ENCODE results near the gene AFF1. TPM values are rescaled to one million over a fixed set of nuclear protein-coding genes. Genes with fewer than 3 reads are reported as not detected.

The AFF1 gene
- total RNA-seq, 2 experiments from 2014 or later = 28.7 to 69.7 TPM

GRCh38 chr4:87093443-87094123 lies 158.8 kb downstream of the AFF1 start:
- Histone ChIP-seq H3K27ac (ENCODE audit: low read depth, low read length, poor library complexity, severe bottlenecking) (no peak overlapping the region), H4K20me1 (ENCODE audit: insufficient read depth, low read length) (peaks cover 5% of the 10 kb centered on the region; the same call in 1 of the 2 replicates), H3K79me2 (ENCODE audit: insufficient read depth, low read depth, low read length) (no peaks in the 10 kb centered on the region), H3K9me3 (ENCODE audit: low read length) (no peaks in the 10 kb centered on the region), H2AFZ (ENCODE audit: low read length) (no peak overlapping the region), H3K4me1 (ENCODE audit: insufficient read depth, low read length, poor library complexity, severe bottlenecking) (peaks cover 22% of the 10 kb centered on the region), H3K4me2 (ENCODE audit: low read length) (peak overlapping the region; percentile 5; the same call in 1 of the 2 replicates), H3K36me3 (ENCODE audit: insufficient read depth, low read length) (peaks cover 42% of the 10 kb centered on the region), H3K4me3 (ENCODE audit: low read depth, low read length, poor library complexity, severe bottlenecking) (no peak overlapping the region), H3K9me2 (ENCODE audit: insufficient read depth, low read length) (no peaks in the 10 kb centered on the region)
- intact Hi-C loops (cut with micrococcal nuclease; ENCODE audit: unreplicated experiment) = loop anchor here (1.0 kb wide), 3 partner anchors 87 to 171 kb away; no protein-coding TSS in a partner anchor
- peak; percentile 80 for DNase-seq (ENCODE audit: low spot score)
- no peak for TF ChIP-seq EZH2phosphoT487 (IDR thresholded peaks at IDR 0.05; ENCODE audit: borderline replicate concordance, low read depth, low read length)
- TF ChIP-seq, protein P1, sequence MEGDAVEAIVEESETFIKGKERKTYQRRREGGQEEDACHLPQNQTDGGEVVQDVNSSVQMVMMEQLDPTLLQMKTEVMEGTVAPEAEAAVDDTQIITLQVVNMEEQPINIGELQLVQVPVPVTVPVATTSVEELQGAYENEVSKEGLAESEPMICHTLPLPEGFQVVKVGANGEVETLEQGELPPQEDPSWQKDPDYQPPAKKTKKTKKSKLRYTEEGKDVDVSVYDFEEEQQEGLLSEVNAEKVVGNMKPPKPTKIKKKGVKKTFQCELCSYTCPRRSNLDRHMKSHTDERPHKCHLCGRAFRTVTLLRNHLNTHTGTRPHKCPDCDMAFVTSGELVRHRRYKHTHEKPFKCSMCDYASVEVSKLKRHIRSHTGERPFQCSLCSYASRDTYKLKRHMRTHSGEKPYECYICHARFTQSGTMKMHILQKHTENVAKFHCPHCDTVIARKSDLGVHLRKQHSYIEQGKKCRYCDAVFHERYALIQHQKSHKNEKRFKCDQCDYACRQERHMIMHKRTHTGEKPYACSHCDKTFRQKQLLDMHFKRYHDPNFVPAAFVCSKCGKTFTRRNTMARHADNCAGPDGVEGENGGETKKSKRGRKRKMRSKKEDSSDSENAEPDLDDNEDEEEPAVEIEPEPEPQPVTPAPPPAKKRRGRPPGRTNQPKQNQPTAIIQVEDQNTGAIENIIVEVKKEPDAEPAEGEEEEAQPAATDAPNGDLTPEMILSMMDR (conservative IDR thresholded peaks at IDR 0.05; ENCODE audit: low read length) = peak; percentile 88
- POLR2A ChIA-PET = interaction anchor here (0.8 to 2.8 kb wide), 2 partner anchors 109 to 171 kb away, joined by 4 to 10 read pairs; no protein-coding TSS in a partner anchor
- TSS peak; percentile 2 for BruUV-seq (replicated peaks)
- CTCF ChIA-PET (ENCODE audit: unreplicated experiment) = interaction anchor here (0.7 to 3.7 kb wide), 3 partner anchors 159 to 174 kb away, joined by 3 to 22 read pairs (median 4); partner anchors contain the start of gene AFF1

DNA sequence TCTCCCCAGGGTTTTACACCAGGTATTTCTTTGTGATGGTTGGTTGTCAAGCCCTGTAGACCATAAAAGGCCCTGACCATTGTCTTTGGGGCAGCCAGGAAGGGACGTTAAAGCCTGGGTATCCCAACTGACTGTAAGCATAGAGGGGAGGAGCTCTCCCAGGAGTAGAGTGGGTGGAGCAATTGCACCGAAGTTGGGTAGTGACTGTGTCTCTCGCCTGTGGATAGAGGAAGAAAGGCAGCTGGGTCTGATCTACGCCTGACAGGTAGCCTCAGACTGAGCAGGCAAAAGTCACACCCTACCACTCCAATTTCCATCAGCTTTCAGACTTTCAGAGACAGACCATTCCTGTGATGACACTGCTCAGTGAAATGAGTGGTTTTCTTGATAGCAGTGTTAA lies 162.3 kb downstream of the AFF1 start:
- POLR2A ChIA-PET = interaction anchor here (1.0 kb wide), 1 partner anchor 144 kb away, joined by 3 read pairs; no protein-coding TSS in a partner anchor
- DNase-seq (ENCODE audit: low spot score) = no peak

More for the DNA sequence above, 162.3 kb downstream of the AFF1 start:
- peaks cover 38% of the 10 kb centered on the region for H3K36me3 ChIP-seq (ENCODE audit: insufficient read depth, low read length)
- no peak overlapping the region for H3K4me2 ChIP-seq (ENCODE audit: low read length)
- CTCF ChIA-PET (ENCODE audit: unreplicated experiment) = interaction anchor here (1.0 kb wide), 1 partner anchor 174 kb away, joined by 4 read pairs; no protein-coding TSS in a partner anchor
- BruUV-seq (replicated peaks) = no TSS peak
- peaks cover 5% of the 10 kb centered on the region; the same call in 1 of the 2 replicates for H4K20me1 ChIP-seq (ENCODE audit: insufficient read depth, low read length)
- TF ChIP-seq, protein P1 (conservative IDR thresholded peaks at IDR 0.05; ENCODE audit: low read length) = no peak
- TF ChIP-seq EZH2phosphoT487 (IDR thresholded peaks at IDR 0.05; ENCODE audit: borderline replicate concordance, low read depth, low read length) = no peak
- no peaks in the 10 kb centered on the region for H3K9me3 ChIP-seq (ENCODE audit: low read length)
- H3K4me3 ChIP-seq (ENCODE audit: low read depth, low read length, poor library complexity, severe bottlenecking) = no peak overlapping the region
- H3K27ac ChIP-seq (ENCODE audit: low read depth, low read length, poor library complexity, severe bottlenecking) = no peak overlapping the region
- H3K4me1 ChIP-seq (ENCODE audit: insufficient read depth, low read length, poor library complexity, severe bottlenecking) = peaks cover 21% of the 10 kb centered on the region
- H3K9me2 ChIP-seq (ENCODE audit: insufficient read depth, low read length) = no peaks in the 10 kb centered on the region
- intact Hi-C loops (cut with micrococcal nuclease; ENCODE audit: unreplicated experiment) = no loop called here
- no peak overlapping the region for H2AFZ ChIP-seq (ENCODE audit: low read length)
- H3K79me2 ChIP-seq (ENCODE audit: insufficient read depth, low read depth, low read length) = no peaks in the 10 kb centered on the region
